Tracheal epithelial cell (primary cell): ENCODE measurements around the gene SEM1. TPM values are rescaled to one million over a fixed set of nuclear protein-coding genes. Genes with fewer than 3 reads are reported as not detected.

Experiments used
- total RNA-seq: library from RNA; depleted of rRNA; stranded (reverse); fragments of >200 nt; gene quantifications from 2 replicates; pipeline ENCODE4 v1.2.1, GENCODE V29; 2014

SEM1 gene
- 15.1 and 28.7 TPM in 2 replicates for total RNA-seq

DNA sequence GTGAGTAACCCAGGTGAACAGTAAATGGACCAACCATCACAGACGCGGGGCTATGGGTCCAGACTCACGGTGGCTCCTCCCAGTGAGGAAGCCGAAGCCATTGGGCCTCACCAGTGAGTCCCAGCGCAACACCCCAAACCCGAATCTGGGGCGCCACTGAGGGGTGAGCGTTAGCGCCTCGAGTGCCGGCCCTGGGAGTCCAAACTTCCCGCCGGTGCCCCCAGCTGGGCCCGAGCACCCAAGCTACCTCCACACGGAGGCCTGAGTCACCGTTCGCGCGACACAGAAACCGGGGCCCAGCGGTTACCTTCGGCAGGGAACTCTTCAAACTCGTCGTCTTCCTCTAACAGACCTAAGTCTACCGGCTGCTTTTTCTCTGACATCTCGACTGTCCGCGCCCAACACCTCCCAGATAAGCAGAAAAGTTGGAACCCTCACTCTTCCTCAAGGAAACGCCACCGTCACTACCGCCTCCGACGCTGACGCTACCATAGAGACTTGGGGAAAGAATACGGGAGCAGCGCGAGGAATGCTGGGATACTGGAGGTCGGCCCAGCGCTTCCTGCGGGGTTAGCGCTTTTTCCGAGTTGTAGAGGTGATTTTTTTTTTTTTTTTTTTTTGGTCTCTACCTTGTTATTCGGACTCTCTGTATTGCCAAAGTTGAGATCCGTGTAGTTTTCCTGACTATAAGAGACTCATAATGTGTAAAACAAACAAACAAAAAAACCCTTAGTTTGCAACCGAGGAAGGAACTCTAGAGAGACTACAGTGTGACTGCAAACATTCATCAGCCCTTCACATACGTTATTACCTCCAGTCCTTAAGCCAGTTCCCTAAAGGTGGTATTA, at the start of gene SEM1:
TSS of gene SEM1 (minus strand) at position 466 of the 848 bp plus-strand sequence. CDS start at position 383, 83 bp downstream.

